Measurements from ENCODE around the gene TRIM2.

- no peak for TF ChIP-seq YY1 (IDR thresholded peaks at IDR 0.05; ENCODE audit: insufficient read depth, insufficient read length)
- no peak for TF ChIP-seq ZNF274 (IDR thresholded peaks at IDR 0.05; ENCODE audit: low read depth, low read length)
- no peak for TF ChIP-seq SUZ12 (IDR thresholded peaks at IDR 0.05; ENCODE audit: extremely low read depth, insufficient read depth, insufficient read length)
Observed at GRCh38 chr4:153160821-153161220, 43.4 kb upstream of the TRIM2 start.
